ENCODE measurements around the gene GRIK5.

The GRIK5 gene

GRCh38 chr19:42099336-42099925 is 29.4 kb upstream of the GRIK5 start:
- TF ChIP-seq GATA2 (IDR thresholded peaks at IDR 0.05; ENCODE audit: low read depth, low read length) (no peak), GATA3 (IDR thresholded peaks at IDR 0.05; ENCODE audit: low read depth, low read length) (no peak)

DNA sequence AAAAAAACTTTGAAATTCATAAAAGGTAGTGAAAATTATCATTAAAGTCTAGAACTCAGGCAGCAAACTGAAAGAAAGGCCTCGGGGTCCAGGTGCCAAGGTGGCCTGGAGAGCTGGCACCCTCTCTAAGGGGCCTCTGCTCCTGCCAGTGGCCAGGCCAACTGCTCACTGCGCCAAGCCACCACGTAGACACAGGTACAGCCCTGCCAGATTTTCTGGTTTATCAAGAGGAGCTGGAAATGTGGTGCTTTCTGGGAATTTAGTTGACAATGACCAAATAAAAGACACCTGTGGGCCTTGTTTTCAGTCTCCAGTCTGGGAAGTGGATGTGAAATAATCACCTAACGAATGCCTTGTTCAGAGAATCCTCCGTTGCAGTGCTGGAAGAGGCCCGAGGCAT is 28.8 kb upstream of the GRIK5 start:
- no peak for TF ChIP-seq GATA2 (IDR thresholded peaks at IDR 0.05; ENCODE audit: low read depth, low read length)
- TF ChIP-seq GATA3 (IDR thresholded peaks at IDR 0.05; ENCODE audit: low read depth, low read length) = no peak

GRCh38 chr19:42097461-42097860 is 27.5 kb upstream of the GRIK5 start:
- TF ChIP-seq GATA3 (IDR thresholded peaks at IDR 0.05; ENCODE audit: low read depth, low read length) (no peak), GATA2 (IDR thresholded peaks at IDR 0.05; ENCODE audit: low read depth, low read length) (no peak)

GRCh38 chr19:42096255-42096837 is 26.3 kb upstream of the GRIK5 start:
- TF ChIP-seq GATA3 (IDR thresholded peaks at IDR 0.05; ENCODE audit: low read depth, low read length) = no peak
- no peak for TF ChIP-seq GATA2 (IDR thresholded peaks at IDR 0.05; ENCODE audit: low read depth, low read length)

- TF ChIP-seq GATA3 (IDR thresholded peaks at IDR 0.05; ENCODE audit: low read depth, low read length) = no peak
- no peak for TF ChIP-seq GATA2 (IDR thresholded peaks at IDR 0.05; ENCODE audit: low read depth, low read length)
Observed at GRCh38 chr19:42095814-42096230, 25.8 kb upstream of the GRIK5 start.

GRCh38 chr19:42095142-42095813 is 25.3 kb upstream of the GRIK5 start:
- TF ChIP-seq GATA2 (IDR thresholded peaks at IDR 0.05; ENCODE audit: low read depth, low read length) (no peak), GATA3 (IDR thresholded peaks at IDR 0.05; ENCODE audit: low read depth, low read length) (no peak)

- TF ChIP-seq GATA2 (IDR thresholded peaks at IDR 0.05; ENCODE audit: low read depth, low read length) (no peak), GATA3 (IDR thresholded peaks at IDR 0.05; ENCODE audit: low read depth, low read length) (no peak)
Observed at GRCh38 chr19:42093926-42094325, 23.9 kb upstream of the GRIK5 start.

- no peak for TF ChIP-seq GATA3 (IDR thresholded peaks at IDR 0.05; ENCODE audit: low read depth, low read length)
- no peak for TF ChIP-seq GATA2 (IDR thresholded peaks at IDR 0.05; ENCODE audit: low read depth, low read length)
Observed at GRCh38 chr19:42093505-42093904, 23.5 kb upstream of the GRIK5 start.

- TF ChIP-seq GATA2 (IDR thresholded peaks at IDR 0.05; ENCODE audit: low read depth, low read length) (no peak), GATA3 (IDR thresholded peaks at IDR 0.05; ENCODE audit: low read depth, low read length) (no peak)
Observed at GRCh38 chr19:42092350-42092749, 22.3 kb upstream of the GRIK5 start.

DNA sequence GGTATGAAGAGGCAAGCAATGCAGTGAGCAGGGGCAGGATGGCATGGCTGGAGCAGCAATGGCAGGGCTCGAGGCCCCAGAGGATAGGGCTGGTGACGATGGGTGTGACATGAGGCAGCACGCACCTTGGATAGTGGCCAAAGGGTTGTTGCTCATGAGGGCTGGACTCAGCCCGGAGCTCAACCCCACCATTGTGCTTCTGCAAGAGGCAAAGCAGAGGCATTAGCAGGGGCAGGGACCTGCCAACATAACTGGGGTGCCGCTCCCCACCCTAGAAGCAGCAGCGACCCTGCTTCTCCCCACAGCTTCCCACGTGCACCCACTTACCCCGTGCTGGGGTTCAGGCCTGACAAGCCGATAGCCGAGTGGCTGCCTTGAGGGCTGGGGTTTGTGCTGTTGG is 21.7 kb upstream of the GRIK5 start:
- TF ChIP-seq GATA2 (IDR thresholded peaks at IDR 0.05; ENCODE audit: low read depth, low read length) = no peak
- TF ChIP-seq GATA3 (IDR thresholded peaks at IDR 0.05; ENCODE audit: low read depth, low read length) = no peak

DNA sequence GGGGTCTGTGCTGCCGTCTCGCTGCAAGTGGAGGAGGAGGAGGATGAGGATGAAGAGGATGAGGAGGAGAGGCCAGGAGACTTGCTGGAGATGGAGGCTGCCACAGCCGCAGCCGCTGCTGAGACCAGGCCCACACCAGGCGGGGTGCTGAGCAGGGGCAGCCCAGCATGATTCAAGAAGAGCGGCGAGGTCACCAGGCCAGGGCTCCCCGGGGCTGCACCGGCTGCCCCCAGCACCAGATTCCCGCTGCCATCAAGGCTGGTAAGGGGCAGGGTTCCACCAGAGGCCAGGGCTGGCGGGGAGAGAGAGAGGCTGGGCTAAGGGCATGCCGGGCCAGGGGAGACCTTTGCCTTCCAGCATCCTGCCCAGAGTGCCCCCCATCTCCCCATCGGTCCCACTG is 21.3 kb upstream of the GRIK5 start:
- no peak for TF ChIP-seq GATA3 (IDR thresholded peaks at IDR 0.05; ENCODE audit: low read depth, low read length)
- no peak for TF ChIP-seq GATA2 (IDR thresholded peaks at IDR 0.05; ENCODE audit: low read depth, low read length)

DNA sequence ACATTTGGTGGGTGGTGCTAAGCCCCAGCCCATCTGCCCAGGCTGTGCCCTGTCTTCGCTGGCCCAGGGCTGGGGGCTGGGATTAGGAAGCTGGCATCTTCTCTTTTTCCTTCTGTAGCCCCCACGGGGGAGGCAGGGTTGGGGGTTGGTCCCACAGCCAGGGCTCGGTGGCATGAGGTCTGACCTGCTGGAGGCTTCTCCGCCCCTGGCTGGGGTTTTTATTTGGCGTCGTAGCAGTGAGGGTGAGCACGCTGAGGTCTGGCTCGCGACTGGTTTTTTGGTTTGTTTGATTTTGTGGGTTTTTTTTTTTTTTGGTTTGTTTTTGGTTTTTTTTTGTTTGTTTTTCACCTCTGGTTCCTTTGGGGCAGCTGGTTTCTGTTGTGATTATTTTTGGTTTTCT is 20.7 kb upstream of the GRIK5 start:
- no peak for TF ChIP-seq GATA2 (IDR thresholded peaks at IDR 0.05; ENCODE audit: low read depth, low read length)
- TF ChIP-seq GATA3 (IDR thresholded peaks at IDR 0.05; ENCODE audit: low read depth, low read length) = no peak

- TF ChIP-seq GATA3 (IDR thresholded peaks at IDR 0.05; ENCODE audit: low read depth, low read length) (no peak), GATA2 (IDR thresholded peaks at IDR 0.05; ENCODE audit: low read depth, low read length) (no peak)
Observed at GRCh38 chr19:42089772-42090171, 19.8 kb upstream of the GRIK5 start.

DNA sequence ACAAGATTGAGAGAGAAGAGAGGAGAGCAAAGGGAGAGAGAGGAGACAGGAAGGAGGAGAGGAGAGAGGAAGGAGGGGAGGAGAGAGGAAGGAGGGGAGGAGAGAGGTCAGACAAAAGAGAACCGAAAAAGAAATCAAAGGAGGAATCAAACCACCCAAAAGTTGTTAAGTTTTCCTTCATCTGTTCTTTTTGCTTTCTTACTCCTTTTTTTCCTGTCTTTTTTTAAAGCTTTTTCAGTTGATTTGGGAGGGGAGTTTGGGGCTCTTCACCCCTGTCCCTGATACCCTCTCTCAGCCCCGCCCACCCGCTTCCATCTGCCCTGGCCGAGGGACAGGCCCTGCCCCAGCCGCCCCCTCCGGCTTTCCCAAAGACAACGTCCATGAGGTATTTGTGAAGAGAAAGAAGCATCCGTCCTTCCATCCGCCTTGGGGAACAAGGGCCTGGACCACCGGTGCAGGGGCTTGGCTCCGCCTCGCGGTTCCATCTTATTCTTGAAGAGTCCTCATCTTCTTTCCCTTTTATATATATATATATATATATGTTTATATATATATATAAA is 19.3 kb upstream of the GRIK5 start:
- no peak for TF ChIP-seq GATA2 (IDR thresholded peaks at IDR 0.05; ENCODE audit: low read depth, low read length)
- no peak for TF ChIP-seq GATA3 (IDR thresholded peaks at IDR 0.05; ENCODE audit: low read depth, low read length)

Measured in SH-SY5Y (cell line).